Neural cell (in vitro differentiated cells): ENCODE data around the gene CTBP2.

Source experiments
- CTCF ChIP-seq: fragments of 450-650 bp; IDR thresholded peaks from 2 replicates; pipeline ENCODE4 v1.5.1; 2014; ENCODE audit warnings: antibody characterized with exemption, mild to moderate bottlenecking, moderate library complexity; ENCODE audit not compliant: poor library complexity, severe bottlenecking
- EZH2 ChIP-seq: fragments of 200-600, 300-800 bp; shearing (Covaris generic), sonication (generic); IDR thresholded peaks from 2 replicates; pipeline ENCODE4 v1.6.1; 2014; ENCODE audit warnings: antibody characterized with exemption, low read length, borderline replicate concordance, mild to moderate bottlenecking; ENCODE audit not compliant: insufficient read depth, poor library complexity, severe bottlenecking
- POLR2AphosphoS5 ChIP-seq: IDR thresholded peaks from 2 replicates; pipeline ENCODE4 v1.6.1; 2012

DNA sequence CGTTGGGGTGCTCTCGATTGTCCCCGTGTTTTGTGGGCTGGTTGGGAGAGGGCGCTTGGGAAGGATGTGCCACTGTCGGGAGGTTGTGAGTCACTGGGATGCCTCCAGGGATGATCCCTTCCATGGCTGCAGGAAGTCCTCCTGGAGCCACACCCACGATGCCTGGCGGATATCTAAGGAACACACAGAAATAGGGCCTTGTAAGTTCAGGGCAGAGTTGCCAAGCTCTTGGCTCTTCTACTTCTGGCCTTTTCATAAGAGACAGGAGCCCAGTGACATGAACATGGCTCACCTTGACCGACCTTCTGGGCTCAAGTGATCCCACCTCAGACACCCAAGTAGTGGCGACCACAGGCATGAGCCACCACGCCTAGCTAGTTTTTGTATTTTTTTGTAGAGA is 170.8 kb downstream of the CTBP2 start:
- TF ChIP-seq POLR2AphosphoS5 (no peak), EZH2 (no peak), CTCF (no peak)
